H1 (cell line): ENCODE results near the gene LARGE2.

Source experiments
- KDM5A ChIP-seq: fragments of 200-600 bp; IDR thresholded peaks from 2 replicates; pipeline ENCODE4 v1.7.1; 2012; ENCODE audit warnings: mild to moderate bottlenecking, low read length, inconsistent platforms, mixed read lengths
- TF ChIP-seq, protein P1 (sequence below), 3 experiments: IDR thresholded peaks; 1 replicate in 2 of 3; 2 replicates in 1 of 3; pipeline versions ENCODE4 v1.5.1 to v1.6.1; 2011; ENCODE audit warnings: low read length in 3 of 3, mild to moderate bottlenecking in 3 of 3, inconsistent platforms in 2 of 3, low read depth in 1 of 3, moderate library complexity in 1 of 3; ENCODE audit not compliant: insufficient read depth in 1 of 3; ENCODE audit errors: control extremely low read depth in 1 of 3

DNA sequence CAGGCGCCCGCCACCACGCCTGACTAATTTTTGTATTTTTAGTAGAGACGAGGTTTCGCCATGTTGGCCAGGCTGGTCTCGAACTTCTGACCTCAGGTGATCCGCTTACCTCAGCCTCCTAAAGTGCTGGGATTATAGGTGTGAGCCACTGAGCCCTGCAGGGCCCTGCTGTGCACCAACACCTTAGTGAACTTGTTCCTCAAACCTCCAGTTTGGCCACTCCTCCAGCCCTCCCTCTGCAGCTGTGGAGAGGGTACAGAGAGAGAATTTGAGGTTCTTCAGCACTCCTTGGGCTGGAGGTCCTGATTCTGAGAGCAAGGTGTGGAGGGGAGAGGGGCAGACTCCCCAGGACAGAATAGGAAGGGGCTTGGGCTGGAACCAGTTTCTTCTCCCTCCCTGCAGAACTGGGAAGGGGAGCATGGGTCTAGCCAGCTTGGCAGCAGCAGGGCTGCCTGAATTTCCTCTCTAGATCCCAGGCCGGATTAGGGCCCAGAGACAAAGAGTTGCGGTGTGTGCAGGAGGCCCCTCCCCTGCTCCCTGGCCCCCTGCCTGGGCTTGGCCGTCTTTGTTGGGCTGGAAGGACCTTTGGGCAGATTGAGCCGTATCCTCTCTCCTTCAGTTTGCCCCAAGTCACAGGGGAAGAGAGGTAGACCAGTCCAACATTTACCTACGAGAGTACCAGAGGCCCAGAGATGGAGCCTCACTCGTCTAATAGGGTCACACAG is 2.5 kb upstream of the LARGE2 start:
- TF ChIP-seq KDM5A = no peak
- TF ChIP-seq, protein P1, sequence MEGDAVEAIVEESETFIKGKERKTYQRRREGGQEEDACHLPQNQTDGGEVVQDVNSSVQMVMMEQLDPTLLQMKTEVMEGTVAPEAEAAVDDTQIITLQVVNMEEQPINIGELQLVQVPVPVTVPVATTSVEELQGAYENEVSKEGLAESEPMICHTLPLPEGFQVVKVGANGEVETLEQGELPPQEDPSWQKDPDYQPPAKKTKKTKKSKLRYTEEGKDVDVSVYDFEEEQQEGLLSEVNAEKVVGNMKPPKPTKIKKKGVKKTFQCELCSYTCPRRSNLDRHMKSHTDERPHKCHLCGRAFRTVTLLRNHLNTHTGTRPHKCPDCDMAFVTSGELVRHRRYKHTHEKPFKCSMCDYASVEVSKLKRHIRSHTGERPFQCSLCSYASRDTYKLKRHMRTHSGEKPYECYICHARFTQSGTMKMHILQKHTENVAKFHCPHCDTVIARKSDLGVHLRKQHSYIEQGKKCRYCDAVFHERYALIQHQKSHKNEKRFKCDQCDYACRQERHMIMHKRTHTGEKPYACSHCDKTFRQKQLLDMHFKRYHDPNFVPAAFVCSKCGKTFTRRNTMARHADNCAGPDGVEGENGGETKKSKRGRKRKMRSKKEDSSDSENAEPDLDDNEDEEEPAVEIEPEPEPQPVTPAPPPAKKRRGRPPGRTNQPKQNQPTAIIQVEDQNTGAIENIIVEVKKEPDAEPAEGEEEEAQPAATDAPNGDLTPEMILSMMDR (IDR thresholded peaks at IDR 0.05; ENCODE audit: control extremely low read depth in 1 of 3, insufficient read depth in 1 of 3, low read depth in 1 of 3, low read length in 3 of 3) = no peak
